HG02885 (cell line): Measurements from ENCODE around the gene HSD17B12.
"Not testable (repeated sequence)": the region's sequence is repeated elsewhere in the genome, so short reads cannot be mapped to it uniquely, and the experiment has no call there.

ENCODE experiments used
- ATAC-seq: cut with Tn5 transposase; IDR thresholded peaks from one replicate; pipeline ENCODE4 v1.9.1; 2021; ENCODE audit warnings: mild to moderate bottlenecking; ENCODE audit not compliant: unreplicated experiment, poor library complexity

Gene HSD17B12

DNA sequence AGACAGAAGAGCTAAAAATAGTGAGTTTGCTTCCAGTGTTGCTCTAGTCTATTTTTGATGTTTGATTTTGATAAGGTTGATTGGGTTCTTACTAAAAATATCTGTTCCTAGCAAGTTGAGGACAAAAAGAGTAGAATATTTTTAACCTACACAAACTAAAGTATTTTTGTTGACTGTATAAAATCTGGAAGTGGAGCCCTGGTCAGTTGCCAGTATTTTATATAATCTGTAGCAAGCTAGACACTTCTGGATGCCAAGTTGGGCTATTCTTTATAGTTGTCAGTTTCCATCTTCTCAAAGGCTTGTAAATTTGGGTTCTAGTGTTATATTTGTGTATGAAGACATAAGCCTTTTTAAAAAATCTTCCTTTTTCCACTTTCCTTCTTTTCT is 56.7 kb downstream of the HSD17B12 start:
- no peak for ATAC-seq

DNA sequence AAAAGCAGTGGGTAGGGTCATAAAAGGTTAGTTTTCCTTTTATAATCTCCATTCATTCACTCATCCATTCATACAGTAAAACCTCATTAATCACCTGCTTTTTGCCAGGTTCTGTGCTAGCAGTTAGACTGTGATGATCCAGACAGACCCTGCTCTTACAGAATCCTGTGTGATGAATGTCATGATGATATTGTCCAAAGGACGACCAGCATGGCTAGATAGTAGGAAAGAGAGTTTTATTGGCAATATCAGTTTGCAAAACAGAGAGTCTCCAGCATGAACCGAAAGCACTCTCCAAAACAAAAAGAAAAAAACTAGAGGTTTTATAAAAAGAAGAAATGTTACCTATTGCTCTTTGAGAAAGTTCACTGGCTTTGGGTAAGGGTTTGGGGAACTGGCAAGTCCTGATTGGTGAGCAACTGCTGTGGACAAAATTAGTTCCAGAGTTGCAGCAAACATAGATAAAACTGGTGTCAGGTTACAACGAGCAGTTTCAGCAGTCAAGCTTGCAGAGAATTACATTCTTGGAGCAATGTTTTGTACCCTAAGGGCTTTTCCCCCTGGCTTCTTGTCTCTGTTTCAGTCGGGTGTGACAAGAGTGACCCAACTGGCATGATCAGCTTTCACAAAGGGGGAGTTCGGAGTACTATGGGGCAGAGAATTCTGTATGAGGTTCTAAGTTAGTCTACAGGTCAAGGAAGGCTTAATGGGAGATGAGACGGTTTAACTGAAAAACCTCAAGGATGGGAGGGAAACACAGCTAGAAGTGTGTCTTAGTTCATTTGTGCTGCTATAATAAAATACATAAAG is 58.3 kb downstream of the HSD17B12 start:
- no peak for ATAC-seq

- ATAC-seq = no peak
Observed at GRCh38 chr11:43746670-43747069, 66.1 kb downstream of the HSD17B12 start.

DNA sequence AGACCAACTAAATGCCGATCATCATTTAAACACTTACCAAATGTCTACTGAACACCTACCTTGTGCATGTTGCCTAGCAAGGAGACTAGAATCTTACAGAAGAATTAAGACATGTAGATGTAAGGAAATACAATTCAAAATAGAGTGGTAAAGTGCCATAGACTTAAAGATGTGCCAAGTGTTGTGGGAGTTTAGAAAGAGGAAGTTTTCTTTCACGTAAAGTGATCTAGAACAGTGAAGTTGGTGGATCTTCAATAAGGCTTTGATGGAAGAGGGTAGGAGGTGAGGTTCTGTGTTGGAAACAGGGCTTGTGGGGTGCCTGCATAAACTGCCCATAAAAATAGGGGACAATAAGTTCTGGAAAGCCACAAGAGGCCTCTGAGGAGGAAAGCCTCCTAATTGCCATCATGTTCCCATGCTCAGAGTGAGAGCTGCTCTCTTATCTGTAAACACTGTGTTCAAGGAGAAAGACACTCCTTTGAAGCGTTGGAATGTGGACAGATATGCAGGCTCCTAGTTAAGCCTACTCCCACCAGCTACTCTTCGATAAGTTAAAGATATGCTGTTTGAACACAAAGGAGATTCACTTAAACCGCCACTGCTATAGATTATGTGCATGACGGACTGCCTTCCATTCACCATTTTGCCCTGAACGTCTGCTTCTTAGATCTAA is 66.7 kb downstream of the HSD17B12 start:
- no peak for ATAC-seq

GRCh38 chr11:43748095-43748494 is 67.6 kb downstream of the HSD17B12 start:
- no peak for ATAC-seq

DNA sequence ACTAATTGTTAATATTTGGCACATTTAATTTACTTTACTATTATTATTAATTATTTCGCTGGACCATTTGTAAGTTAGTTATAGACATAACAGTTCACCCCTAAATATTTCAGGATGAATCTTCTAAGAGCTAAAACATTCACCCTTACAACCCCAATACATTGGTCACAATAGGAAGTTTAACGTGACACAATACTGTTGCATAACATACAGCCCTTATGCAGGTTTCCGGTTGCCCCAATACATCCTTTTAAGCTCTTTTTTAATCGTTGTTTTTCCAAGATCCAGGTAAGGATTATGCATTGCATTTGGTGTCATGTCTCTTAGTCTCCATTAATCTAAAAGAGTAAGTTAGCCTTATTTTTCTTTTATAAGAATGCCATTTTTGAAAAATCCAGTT is 71.2 kb downstream of the HSD17B12 start:
- no peak for ATAC-seq

- no peak for ATAC-seq
Observed at GRCh38 chr11:43756575-43756974, 76.0 kb downstream of the HSD17B12 start.

- no peak for ATAC-seq
Observed at GRCh38 chr11:43758927-43759326, 78.4 kb downstream of the HSD17B12 start.

DNA sequence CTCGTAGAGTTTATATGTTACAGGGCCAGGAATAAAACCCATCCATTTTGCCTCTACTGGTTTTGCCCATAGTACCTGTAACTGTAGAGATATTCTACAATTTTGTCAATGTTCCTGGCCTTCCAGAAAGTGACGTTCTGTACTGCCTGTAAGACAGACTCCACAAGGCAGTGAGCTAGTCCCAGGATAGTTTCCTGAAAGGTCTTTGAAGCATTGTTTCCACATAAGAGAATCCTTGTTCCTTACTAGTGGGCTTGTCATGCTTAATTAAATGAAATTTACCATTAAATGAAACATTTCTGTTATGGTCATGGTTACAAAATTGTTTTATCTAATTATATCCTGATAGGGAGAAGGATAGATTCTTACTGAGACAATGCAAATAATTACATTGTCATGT is 80.4 kb downstream of the HSD17B12 start:
- no peak for ATAC-seq

DNA sequence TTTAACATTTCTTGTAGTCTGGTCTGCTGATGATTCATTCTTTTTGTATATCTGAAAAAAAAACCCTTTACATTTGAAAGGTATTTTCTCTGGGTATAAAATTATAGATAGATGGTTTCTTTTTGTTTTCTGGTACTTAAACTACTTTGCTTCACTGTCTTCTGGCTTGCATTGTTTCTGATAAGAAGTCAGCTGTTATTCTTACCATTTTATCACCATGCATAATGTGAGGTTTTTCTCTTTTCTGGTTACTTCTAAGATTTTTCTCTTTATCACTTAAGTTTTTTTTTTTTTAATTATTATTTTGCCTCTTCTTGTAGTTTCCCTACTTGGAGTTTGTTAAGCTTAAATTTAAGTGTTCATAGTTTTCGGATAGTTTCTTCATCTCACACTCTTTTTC is 84.7 kb downstream of the HSD17B12 start:
- no peak for ATAC-seq

DNA sequence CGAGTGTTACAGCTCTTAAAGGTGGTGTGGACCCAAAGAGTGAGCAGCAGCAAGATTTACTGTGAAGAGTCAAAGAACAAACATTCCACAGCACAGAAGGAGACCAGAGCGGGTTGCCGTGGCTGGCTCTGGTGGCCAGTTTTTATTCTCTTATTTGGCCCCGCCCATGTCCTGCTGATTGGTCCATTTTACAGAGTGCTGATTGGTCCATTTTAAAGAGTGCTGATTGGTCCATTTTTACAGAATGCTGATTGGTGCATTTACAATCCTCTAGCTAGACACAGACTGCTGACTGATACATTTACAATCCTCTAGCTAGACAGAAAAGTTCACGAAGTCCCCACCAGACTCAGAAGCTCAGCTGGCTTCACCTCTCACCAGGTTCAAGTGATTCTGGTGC is 88.1 kb downstream of the HSD17B12 start:
- not testable (repeated sequence) for ATAC-seq

GRCh38 chr11:43770173-43770572 is 89.6 kb downstream of the HSD17B12 start:
- no peak for ATAC-seq

DNA sequence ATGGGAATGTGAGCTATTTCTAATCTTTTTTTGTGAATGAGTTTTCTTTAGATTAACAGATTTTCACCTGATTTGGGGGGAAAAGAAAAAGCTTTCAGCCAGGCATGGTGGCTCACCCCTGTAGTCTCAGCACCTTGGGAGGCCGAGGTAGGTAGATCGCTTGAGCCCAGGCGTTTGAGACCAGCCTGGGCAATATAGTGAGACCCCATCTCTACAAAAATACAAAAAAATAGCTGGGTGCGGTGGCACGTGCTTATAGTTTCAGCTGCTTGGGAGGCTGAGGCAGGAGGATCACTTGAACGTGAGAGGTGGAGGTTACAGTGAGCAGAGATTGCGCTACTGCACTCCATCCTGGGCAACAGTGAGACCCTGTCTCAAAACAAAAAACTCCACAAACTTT is 92.2 kb downstream of the HSD17B12 start:
- no peak for ATAC-seq

- no peak for ATAC-seq
Observed at GRCh38 chr11:43774786-43775185, 94.2 kb downstream of the HSD17B12 start.

- no peak for ATAC-seq
Observed at GRCh38 chr11:43779306-43779705, 98.8 kb downstream of the HSD17B12 start.

DNA sequence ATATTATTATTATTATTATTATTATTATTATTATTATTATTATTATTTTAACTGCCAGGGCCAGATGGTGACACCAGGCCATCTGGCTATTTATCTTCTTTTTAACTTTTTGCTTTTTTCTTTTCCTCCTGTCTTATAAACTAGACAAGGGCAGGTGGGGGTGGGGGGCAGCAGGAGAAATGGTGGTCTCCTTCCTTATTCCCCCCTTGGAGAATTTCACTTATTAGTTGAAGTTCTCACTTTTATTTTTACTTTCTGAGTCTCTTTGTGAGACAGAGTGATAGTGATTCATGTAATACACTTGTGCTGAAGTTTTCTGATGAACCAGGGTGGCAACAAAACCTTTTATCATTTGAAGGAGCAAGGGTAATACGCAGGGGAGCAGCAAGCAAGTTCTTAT is 103.8 kb downstream of the HSD17B12 start:
- ATAC-seq = no peak

GRCh38 chr11:43784866-43785265 is 104.3 kb downstream of the HSD17B12 start:
- no peak for ATAC-seq

DNA sequence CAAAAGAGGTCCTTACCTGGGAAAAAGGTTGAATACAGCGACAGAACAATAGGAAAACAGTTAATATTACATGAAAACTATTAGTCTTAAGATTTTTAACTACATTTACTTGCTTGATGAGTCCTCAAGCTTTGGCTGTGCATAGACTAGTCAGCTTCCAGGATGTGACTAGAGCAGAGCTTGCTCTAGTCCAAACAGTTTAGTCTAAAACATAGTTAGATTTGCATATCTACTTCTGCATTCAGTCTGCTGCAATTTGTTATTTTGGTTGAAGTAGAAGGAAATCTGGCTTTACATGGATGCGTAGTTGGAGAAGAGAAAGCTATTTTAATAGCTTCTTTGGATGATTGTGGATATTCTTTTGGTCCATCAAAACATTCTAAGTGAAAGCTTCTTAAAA is 104.8 kb downstream of the HSD17B12 start:
- no peak for ATAC-seq

- no peak for ATAC-seq
Observed at GRCh38 chr11:43786016-43786415, 105.5 kb downstream of the HSD17B12 start.

GRCh38 chr11:43787824-43788223 is 107.3 kb downstream of the HSD17B12 start:
- no peak for ATAC-seq

DNA sequence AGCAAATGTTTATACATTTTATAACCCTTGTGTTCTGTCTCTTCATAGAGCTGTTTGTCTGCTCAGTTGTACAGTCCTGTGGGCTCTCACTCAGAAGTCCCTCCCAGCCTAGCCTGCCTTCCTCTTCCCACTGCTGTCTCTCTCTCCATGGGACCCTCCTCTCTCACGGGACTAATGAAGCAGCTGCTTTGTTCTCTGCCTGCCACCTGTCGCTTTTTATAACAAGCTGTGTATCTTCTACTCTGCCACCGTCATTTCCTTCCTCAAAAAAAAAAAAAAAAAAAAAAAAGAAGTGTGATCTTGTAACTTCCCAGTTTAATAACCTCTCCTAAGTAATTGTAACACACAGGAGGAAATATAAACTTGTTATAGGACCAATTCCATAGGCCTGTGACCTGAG is 107.9 kb downstream of the HSD17B12 start:
- no peak for ATAC-seq
